Adrenal gland (tissue), 5 donors: ENCODE measurements around the gene SLC35F2.
"Not testable (repeated sequence)": the region's sequence is repeated elsewhere in the genome, so short reads cannot be mapped to it uniquely, and the experiment has no call there.

Source experiments
- POLR2A ChIP-seq, 2 donors: fragments of 450-650 bp; IDR thresholded peaks; one replicate each; pipeline ENCODE4 v1.6.1; 2017; ENCODE audit warnings: antibody characterized with exemption in 2 of 2, mild to moderate bottlenecking in 2 of 2, moderate library complexity in 1 of 2
- TF ChIP-seq, protein P1 (sequence below), 6 experiments: fragments of 450-650 bp in 4 of 6; fragments of 200-600 bp in 2 of 6; sonication (generic) in 1 of 6; IDR thresholded peaks; 1 replicate in 5 of 6; 2 replicates in 1 of 6; pipeline versions ENCODE4 v1.5.1 to v1.8.0; 2016 to 2021; ENCODE audit warnings: antibody characterized with exemption in 6 of 6, mild to moderate bottlenecking in 2 of 6, moderate library complexity in 1 of 6
- donor health status: DM: no; HTN: no; CAD: no.

DNA sequence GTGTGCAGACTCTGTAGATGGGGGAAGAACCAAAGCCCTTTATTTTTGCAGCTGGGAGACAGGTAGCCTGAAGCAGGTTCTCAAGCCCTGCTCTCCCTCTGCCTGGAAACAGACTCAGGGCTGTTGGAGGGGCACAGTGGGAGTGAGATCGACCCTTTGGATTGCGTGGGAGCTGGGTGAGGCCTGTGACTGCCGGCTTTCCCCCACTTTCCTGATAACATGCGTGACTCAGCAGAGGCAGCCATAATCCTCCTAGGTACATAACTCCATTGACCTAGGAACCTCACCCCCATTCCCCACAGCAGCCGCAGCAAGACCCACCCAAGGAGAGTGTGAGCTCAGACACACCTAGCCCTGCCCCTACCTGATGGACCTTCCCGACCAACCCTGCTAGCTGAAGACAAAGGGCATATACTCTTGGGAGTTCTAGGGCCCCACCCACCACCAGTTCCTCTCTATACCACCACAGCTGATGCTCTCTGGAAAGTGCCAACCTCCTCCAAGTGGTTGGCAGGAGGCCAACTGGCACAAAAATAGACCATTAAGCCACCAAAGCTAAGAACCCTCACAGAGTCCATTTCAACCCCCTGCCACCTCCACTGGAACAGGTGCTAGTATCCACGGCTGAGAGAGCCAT, 99.8 kb downstream of the SLC35F2 start:
- TF ChIP-seq, protein P1, sequence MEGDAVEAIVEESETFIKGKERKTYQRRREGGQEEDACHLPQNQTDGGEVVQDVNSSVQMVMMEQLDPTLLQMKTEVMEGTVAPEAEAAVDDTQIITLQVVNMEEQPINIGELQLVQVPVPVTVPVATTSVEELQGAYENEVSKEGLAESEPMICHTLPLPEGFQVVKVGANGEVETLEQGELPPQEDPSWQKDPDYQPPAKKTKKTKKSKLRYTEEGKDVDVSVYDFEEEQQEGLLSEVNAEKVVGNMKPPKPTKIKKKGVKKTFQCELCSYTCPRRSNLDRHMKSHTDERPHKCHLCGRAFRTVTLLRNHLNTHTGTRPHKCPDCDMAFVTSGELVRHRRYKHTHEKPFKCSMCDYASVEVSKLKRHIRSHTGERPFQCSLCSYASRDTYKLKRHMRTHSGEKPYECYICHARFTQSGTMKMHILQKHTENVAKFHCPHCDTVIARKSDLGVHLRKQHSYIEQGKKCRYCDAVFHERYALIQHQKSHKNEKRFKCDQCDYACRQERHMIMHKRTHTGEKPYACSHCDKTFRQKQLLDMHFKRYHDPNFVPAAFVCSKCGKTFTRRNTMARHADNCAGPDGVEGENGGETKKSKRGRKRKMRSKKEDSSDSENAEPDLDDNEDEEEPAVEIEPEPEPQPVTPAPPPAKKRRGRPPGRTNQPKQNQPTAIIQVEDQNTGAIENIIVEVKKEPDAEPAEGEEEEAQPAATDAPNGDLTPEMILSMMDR (IDR thresholded peaks at IDR 0.05), result not testable (repeated sequence)
- not testable (repeated sequence) for TF ChIP-seq POLR2A (IDR thresholded peaks at IDR 0.05)
